GM19455 (cell line): ENCODE data around the gene IPPK.
"Not testable (repeated sequence)": the region's sequence is repeated elsewhere in the genome, so short reads cannot be mapped to it uniquely, and the experiment has no call there.

Experiments used
- ATAC-seq: cut with Tn5 transposase; IDR thresholded peaks from one replicate; pipeline ENCODE4 v1.9.1; 2021; ENCODE audit not compliant: unreplicated experiment

The IPPK gene

GRCh38 chr9:92638621-92639101, 31.3 kb downstream of the IPPK start:
- no peak for ATAC-seq

GRCh38 chr9:92637886-92638620, 31.9 kb downstream of the IPPK start:
- ATAC-seq, result no peak

- ATAC-seq, result no peak
These were observed 32.6 kb downstream of the IPPK start for GRCh38 chr9:92637326-92637725.

- ATAC-seq, result no peak
These were observed 33.3 kb downstream of the IPPK start for GRCh38 chr9:92636627-92637026.

GRCh38 chr9:92635760-92636159, 34.2 kb downstream of the IPPK start:
- no peak for ATAC-seq

GRCh38 chr9:92634712-92635605, 35.0 kb downstream of the IPPK start:
- ATAC-seq, result no peak

GRCh38 chr9:92633614-92634278, 36.2 kb downstream of the IPPK start:
- ATAC-seq, result no peak

- ATAC-seq, result no peak
These were observed 37.3 kb downstream of the IPPK start for GRCh38 chr9:92632641-92633040.

- ATAC-seq, result no peak
These were observed 38.2 kb downstream of the IPPK start for GRCh38 chr9:92631452-92632343.

- no peak for ATAC-seq
These were observed 42.3 kb downstream of the IPPK start for GRCh38 chr9:92627651-92628050.

GRCh38 chr9:92626484-92626883, 43.4 kb downstream of the IPPK start:
- no peak for ATAC-seq

- not testable (repeated sequence) for ATAC-seq
These were observed 46.0 kb downstream of the IPPK start for GRCh38 chr9:92623936-92624335.

- no peak for ATAC-seq
These were observed 49.1 kb downstream of the IPPK start for GRCh38 chr9:92620845-92621244.

- no peak for ATAC-seq
These were observed 50.2 kb downstream of the IPPK start for GRCh38 chr9:92619601-92620300.

- no peak for ATAC-seq
These were observed 51.2 kb downstream of the IPPK start for GRCh38 chr9:92618633-92619225.

- ATAC-seq, result no peak
These were observed 51.9 kb downstream of the IPPK start for GRCh38 chr9:92617951-92618510.

- ATAC-seq, result no peak
These were observed 52.6 kb downstream of the IPPK start for GRCh38 chr9:92617195-92617813.

- no peak for ATAC-seq
These were observed 53.2 kb downstream of the IPPK start for GRCh38 chr9:92616655-92617111.

GRCh38 chr9:92616199-92616641, 53.7 kb downstream of the IPPK start:
- ATAC-seq, result no peak
